DOHH2 (cell line): ENCODE measurements around the gene SELENON.
A peak's percentile ranks its signal among the peaks of the same experiment; 100 is the strongest.

Experiments
- H3F3A ChIP-seq: fragments of 200-600 bp; sonication (generic), shearing (Covaris generic); 2 replicates; pipeline ENCODE4 v1.6.0; 2016; ENCODE audit warnings: antibody characterized with exemption, mild to moderate bottlenecking; ENCODE audit not compliant: control insufficient read depth, insufficient read depth
- H3K27ac ChIP-seq: fragments of 200-600 bp; sonication (generic); 2 replicates; pipeline ENCODE4 v1.5.1; 2014; ENCODE audit warnings: low read depth, mild to moderate bottlenecking, low read length, moderate library complexity
- H3K27me3 ChIP-seq: fragments of 200-600 bp; sonication (generic); 2 replicates; pipeline ENCODE4 v1.6.1; 2014; ENCODE audit warnings: mild to moderate bottlenecking, low read length, mixed read lengths; ENCODE audit not compliant: control insufficient read depth
- H3K36me3 ChIP-seq: fragments of 200-600 bp; sonication (generic); 2 replicates; pipeline ENCODE4 v1.6.1; 2014; ENCODE audit warnings: mild to moderate bottlenecking, low read length, moderate library complexity, mixed read lengths; ENCODE audit not compliant: control insufficient read depth
- H3K4me1 ChIP-seq: fragments of 200-600 bp; sonication (generic); 2 replicates; pipeline ENCODE4 v1.6.1; 2014; ENCODE audit warnings: mild to moderate bottlenecking, low read length, mixed read lengths; ENCODE audit not compliant: control insufficient read depth
- H3K4me2 ChIP-seq: fragments of 200-600 bp; sonication (generic); 2 replicates; pipeline ENCODE4 v1.6.0; 2014; ENCODE audit warnings: mild to moderate bottlenecking, low read length, moderate library complexity
- H3K4me3 ChIP-seq: fragments of 200-600 bp; sonication (generic); 2 replicates; pipeline ENCODE4 v1.5.1; 2014; ENCODE audit warnings: mild to moderate bottlenecking, low read length, mixed read lengths
- H3K79me2 ChIP-seq: fragments of 200-600 bp; sonication (generic); 2 replicates; pipeline ENCODE4 v1.6.1; 2014; ENCODE audit warnings: mild to moderate bottlenecking, low read length, mixed read lengths; ENCODE audit not compliant: control insufficient read depth
- H3K9me2 ChIP-seq: fragments of 200-600 bp; sonication (generic); replicated peaks from 2 replicates; pipeline ENCODE4 v1.6.1; 2014; ENCODE audit warnings: mild to moderate bottlenecking, low read length, mixed read lengths; ENCODE audit not compliant: control insufficient read depth
- H3K9me3 ChIP-seq: fragments of 200-600 bp; sonication (generic); 2 replicates; pipeline ENCODE4 v1.6.1; 2014; ENCODE audit warnings: antibody characterized with exemption, low read length, mixed read lengths; ENCODE audit not compliant: control insufficient read depth, insufficient read depth
- H4K20me1 ChIP-seq: fragments of 200-600 bp; sonication (generic); 2 replicates; pipeline ENCODE4 v1.6.0; 2014; ENCODE audit warnings: low read depth, mild to moderate bottlenecking, antibody characterized with exemption, low read length, moderate library complexity; ENCODE audit not compliant: control insufficient read depth, insufficient read depth
- EZH2phosphoT487 ChIP-seq: fragments of 200-600 bp; sonication (generic); IDR thresholded peaks from 2 replicates; pipeline ENCODE4 v1.6.1; 2017; ENCODE audit warnings: borderline replicate concordance, mild to moderate bottlenecking, antibody characterized with exemption, low read length, moderate library complexity, mixed read lengths
- TF ChIP-seq, protein P1 (sequence below): fragments of 200-600 bp; sonication (generic); IDR thresholded peaks from one replicate; pipeline ENCODE4 v1.5.1; 2014; ENCODE audit warnings: antibody characterized with exemption, mild to moderate bottlenecking, low read depth, low read length; ENCODE audit not compliant: poor library complexity, severe bottlenecking

The SELENON gene

DNA sequence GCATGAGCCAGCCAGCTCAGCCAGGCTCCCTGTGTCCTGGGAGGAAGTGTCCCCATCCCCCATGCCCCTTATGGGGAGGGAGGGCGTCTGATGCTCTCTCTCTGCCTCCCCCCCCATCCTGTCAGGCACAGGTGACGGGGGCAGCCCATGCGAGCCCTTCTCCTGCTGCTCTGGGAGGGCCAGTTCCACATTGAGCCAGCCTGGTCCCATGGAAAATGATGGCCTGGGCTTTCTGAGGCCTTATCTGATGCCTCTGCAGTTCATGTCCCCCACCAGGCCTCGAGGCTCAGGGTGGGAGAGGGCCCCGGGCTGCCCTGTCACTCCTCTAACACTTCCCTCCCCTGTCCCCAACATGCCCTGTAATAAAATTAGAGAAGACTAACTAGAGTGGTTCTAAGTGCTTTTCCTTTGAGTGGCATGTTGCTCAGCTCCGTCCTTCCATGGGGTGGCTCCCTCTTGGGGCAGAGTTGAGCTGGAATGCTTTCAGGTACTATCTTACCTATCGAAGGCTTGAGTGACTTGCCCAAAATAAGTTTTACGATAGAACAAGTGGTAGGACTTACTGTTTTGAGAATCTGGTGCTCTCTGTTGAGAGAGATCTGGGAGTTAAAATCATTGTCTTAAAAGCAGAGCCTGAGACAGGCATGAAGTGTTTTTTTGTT is 18.0 kb downstream of the SELENON start:
- TF ChIP-seq, protein P1, sequence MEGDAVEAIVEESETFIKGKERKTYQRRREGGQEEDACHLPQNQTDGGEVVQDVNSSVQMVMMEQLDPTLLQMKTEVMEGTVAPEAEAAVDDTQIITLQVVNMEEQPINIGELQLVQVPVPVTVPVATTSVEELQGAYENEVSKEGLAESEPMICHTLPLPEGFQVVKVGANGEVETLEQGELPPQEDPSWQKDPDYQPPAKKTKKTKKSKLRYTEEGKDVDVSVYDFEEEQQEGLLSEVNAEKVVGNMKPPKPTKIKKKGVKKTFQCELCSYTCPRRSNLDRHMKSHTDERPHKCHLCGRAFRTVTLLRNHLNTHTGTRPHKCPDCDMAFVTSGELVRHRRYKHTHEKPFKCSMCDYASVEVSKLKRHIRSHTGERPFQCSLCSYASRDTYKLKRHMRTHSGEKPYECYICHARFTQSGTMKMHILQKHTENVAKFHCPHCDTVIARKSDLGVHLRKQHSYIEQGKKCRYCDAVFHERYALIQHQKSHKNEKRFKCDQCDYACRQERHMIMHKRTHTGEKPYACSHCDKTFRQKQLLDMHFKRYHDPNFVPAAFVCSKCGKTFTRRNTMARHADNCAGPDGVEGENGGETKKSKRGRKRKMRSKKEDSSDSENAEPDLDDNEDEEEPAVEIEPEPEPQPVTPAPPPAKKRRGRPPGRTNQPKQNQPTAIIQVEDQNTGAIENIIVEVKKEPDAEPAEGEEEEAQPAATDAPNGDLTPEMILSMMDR = no peak
- TF ChIP-seq EZH2phosphoT487 = no peak
- peaks cover 22% of the 10 kb centered on the region for H3K79me2 ChIP-seq
- no peaks in the 10 kb centered on the region for H3K9me2 ChIP-seq
- H3K4me3 ChIP-seq = no peak overlapping the region
- H3K36me3 ChIP-seq = no peaks in the 10 kb centered on the region; the same call in 1 of the 2 replicates
- peaks cover 28% of the 10 kb centered on the region for H3K4me1 ChIP-seq
- H3K27ac ChIP-seq = no peak overlapping the region
- H3K4me2 ChIP-seq = no peak overlapping the region
- H3K9me3 ChIP-seq = no peaks in the 10 kb centered on the region
- H3F3A ChIP-seq = no peaks in the 10 kb centered on the region; the same call in 1 of the 2 replicates
- H4K20me1 ChIP-seq = no peaks in the 10 kb centered on the region
- no peaks in the 10 kb centered on the region for H3K27me3 ChIP-seq

DNA sequence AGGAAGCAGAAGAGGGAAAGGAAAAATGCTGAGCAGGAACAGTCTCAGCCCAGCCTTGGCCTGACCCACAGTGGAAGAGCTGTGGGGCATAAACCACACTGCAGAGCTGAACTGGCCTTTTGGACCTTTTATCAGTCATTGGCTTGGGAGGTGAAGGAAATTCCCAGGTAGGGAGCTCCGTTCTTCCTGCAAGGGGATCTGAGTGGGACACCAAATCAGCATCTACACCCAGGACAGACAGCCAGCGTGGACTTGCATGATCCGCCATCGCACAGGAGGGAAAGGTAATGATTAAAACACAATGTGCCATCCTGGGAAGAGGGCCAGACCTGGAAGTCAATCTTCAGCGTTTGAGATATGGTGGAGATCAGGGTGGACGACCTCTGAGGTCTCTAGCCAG is 18.6 kb downstream of the SELENON start:
- Histone ChIP-seq H3K9me2 (no peaks in the 10 kb centered on the region), H4K20me1 (no peaks in the 10 kb centered on the region), H3K4me1 (peaks cover 28% of the 10 kb centered on the region), H3K79me2 (peaks cover 22% of the 10 kb centered on the region), H3K4me2 (peak overlapping the region; percentile 86), H3F3A (no peaks in the 10 kb centered on the region; the same call in 1 of the 2 replicates), H3K36me3 (no peaks in the 10 kb centered on the region; the same call in none of the 2 replicates), H3K9me3 (no peaks in the 10 kb centered on the region), H3K4me3 (peak overlapping the region; percentile 86; the same call in 1 of the 2 replicates), H3K27ac (no peak overlapping the region), H3K27me3 (no peaks in the 10 kb centered on the region)
- no peak for TF ChIP-seq EZH2phosphoT487
- TF ChIP-seq, protein P1 = no peak

DNA sequence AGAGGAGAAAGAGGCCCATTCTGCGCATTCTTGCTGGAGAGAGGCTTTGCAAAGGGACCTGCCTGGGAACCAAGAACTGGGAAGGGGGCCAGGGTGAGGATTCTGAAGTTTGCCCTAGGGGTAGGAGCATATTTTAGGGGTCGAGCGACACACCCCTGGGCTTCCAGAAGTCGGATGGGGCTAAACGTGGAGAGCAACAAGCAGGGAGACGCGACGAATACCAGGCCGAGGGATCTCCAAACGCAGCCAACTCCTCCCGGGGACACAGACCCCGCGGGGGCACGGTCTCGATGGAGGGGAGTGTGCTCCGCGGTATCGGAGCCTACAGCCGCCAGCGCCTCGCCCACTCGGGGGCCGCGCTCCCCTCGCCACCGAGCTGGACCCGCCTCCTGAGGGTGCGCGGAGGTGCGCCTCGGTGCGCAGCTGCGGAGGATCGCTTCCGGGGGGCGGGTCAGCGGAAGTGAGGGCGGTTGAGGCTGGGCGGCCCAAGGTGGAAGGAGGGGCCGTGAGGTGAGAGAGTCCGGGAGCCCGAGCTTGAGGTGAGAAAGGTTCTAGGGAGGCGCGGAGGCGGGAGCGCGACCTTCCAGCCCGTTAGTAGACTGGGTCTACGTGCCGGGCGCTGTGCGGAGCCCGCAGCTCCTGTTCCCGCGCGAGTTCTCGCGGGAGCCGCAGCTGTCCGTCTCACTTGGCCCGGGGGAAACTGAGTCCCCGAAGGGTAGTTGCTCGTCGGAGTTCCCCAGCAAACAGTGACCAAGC is 19.7 kb downstream of the SELENON start, which contains the start of gene MTFR1L:
MTFR1L (plus strand) TSS at position 464 of the 756 bp plus-strand sequence. CDS start 3,151 bp downstream, outside the sequence.
- TF ChIP-seq, protein P1 = no peak
- TF ChIP-seq EZH2phosphoT487 = no peak
- Histone ChIP-seq H3K9me2 (no peaks in the 10 kb centered on the region), H3K4me1 (peaks cover 28% of the 10 kb centered on the region), H4K20me1 (no peaks in the 10 kb centered on the region), H3K4me2 (peak within 1 kb of the TSS; percentile 86), H3K27ac (peak within 1 kb of the TSS; percentile 71), H3F3A (no peaks in the 10 kb centered on the region; the same call in 1 of the 2 replicates), H3K27me3 (no peaks in the 10 kb centered on the region), H3K36me3 (peaks cover 3% of the 10 kb centered on the region), H3K9me3 (no peaks in the 10 kb centered on the region), H3K4me3 (peak within 1 kb of the TSS; percentile 86), H3K79me2 (peaks cover 22% of the 10 kb centered on the region)
